Lower leg skin (tissue), 4 donors: ENCODE data around the gene AMIGO1. TPM values are rescaled to one million over a fixed set of nuclear protein-coding genes. Genes with fewer than 3 reads are reported as not detected.

Experiments
- DNase-seq, 2 donors: peaks; one replicate each; pipeline ENCODE4 v3.0.0-alpha.2; 2019; ENCODE audit warnings: low spot score in 2 of 2
- H3K4me3 ChIP-seq: fragments of 200-600 bp; sonication (generic); 2 replicates; pipeline ENCODE4 v1.5.1; 2017; ENCODE audit warnings: mild to moderate bottlenecking, low read depth; ENCODE audit not compliant: poor library complexity, severe bottlenecking
- POLR2A ChIP-seq, 2 donors: fragments of 450-650 bp; IDR thresholded peaks; one replicate each; pipeline ENCODE4 v1.6.1; 2016 to 2017; ENCODE audit warnings: antibody characterized with exemption in 2 of 2, mild to moderate bottlenecking in 1 of 2, moderate library complexity in 1 of 2
- WGBS, 2 donors: methylation state at CpG; one replicate each; pipeline ENCODE4 v1.1.5; 2018; 5-methylcytosine and 5-hydroxymethylcytosine counted together
- intact Hi-C: fragments of 100-400 bp; cut with DNase I; formaldehyde crosslinking; loops from one replicate; pipeline ENCODE4 v1.15.0; 2023; ENCODE audit warnings: low total_unique reads
- total RNA-seq, 4 donors: library from RNA; depleted of rRNA; stranded (reverse); fragments of >200 nt; gene quantifications; one replicate each; pipeline ENCODE4 v1.1.0, GENCODE V29; 2016
- TF ChIP-seq, protein P1 (sequence below), 3 donors: fragments of 450-650 bp; IDR thresholded peaks; one replicate each; pipeline ENCODE4 v1.5.1; 2016; ENCODE audit warnings: antibody characterized with exemption in 3 of 3, mild to moderate bottlenecking in 3 of 3, moderate library complexity in 2 of 3

Gene AMIGO1
- total RNA-seq, 4 donors from 2014 or later = 3.9 to 7.9 (median 5.4) TPM

DNA sequence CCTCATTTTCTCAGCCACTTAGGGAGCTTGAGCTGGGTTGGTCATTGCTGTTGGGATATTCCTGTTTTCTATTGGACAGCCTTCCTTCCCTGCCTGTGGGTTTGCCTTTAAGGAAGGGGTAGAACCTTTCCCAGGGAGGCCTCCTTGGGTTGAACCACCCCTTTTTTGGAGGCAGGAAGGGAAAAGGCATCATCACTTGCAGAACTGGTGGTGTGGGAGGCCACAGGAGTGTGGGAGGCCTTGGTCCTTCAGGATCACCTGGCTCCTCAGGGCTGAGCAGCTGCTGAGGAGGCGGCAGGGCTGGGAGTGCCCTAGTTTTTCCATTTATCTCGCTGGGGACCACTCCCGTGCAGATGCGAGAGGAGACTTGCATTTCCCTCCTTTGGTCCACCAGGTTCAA, 16.3 kb downstream of the AMIGO1 start:
- intact Hi-C loops = loop anchor here (2.0 kb wide), 1 partner anchor 40 kb away; no protein-coding TSS in a partner anchor
- whole genome bisulfite sequencing, 2 donors = 31 to 39% methylated on average over 4 of the region's 4 CpGs

GRCh38 chr1:109492779-109493178, 16.7 kb downstream of the AMIGO1 start:
- DNase-seq = no peak
- H3K4me3 ChIP-seq = no peak overlapping the region
- intact Hi-C loops = loop anchor here (2.0 kb wide), 1 partner anchor 40 kb away; no protein-coding TSS in a partner anchor
- 65 to 80% methylated on average over 4 of the region's 4 CpGs for WGBS, 2 donors
- no peak for TF ChIP-seq POLR2A (IDR thresholded peaks at IDR 0.05)
- TF ChIP-seq, protein P1, sequence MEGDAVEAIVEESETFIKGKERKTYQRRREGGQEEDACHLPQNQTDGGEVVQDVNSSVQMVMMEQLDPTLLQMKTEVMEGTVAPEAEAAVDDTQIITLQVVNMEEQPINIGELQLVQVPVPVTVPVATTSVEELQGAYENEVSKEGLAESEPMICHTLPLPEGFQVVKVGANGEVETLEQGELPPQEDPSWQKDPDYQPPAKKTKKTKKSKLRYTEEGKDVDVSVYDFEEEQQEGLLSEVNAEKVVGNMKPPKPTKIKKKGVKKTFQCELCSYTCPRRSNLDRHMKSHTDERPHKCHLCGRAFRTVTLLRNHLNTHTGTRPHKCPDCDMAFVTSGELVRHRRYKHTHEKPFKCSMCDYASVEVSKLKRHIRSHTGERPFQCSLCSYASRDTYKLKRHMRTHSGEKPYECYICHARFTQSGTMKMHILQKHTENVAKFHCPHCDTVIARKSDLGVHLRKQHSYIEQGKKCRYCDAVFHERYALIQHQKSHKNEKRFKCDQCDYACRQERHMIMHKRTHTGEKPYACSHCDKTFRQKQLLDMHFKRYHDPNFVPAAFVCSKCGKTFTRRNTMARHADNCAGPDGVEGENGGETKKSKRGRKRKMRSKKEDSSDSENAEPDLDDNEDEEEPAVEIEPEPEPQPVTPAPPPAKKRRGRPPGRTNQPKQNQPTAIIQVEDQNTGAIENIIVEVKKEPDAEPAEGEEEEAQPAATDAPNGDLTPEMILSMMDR (IDR thresholded peaks at IDR 0.05) = no peak

More for the DNA sequence above, 16.3 kb downstream of the AMIGO1 start:
- TF ChIP-seq, protein P1 (IDR thresholded peaks at IDR 0.05) = no peak
- TF ChIP-seq POLR2A (IDR thresholded peaks at IDR 0.05) = no peak
- no peak overlapping the region for H3K4me3 ChIP-seq
- no peak for DNase-seq

DNA sequence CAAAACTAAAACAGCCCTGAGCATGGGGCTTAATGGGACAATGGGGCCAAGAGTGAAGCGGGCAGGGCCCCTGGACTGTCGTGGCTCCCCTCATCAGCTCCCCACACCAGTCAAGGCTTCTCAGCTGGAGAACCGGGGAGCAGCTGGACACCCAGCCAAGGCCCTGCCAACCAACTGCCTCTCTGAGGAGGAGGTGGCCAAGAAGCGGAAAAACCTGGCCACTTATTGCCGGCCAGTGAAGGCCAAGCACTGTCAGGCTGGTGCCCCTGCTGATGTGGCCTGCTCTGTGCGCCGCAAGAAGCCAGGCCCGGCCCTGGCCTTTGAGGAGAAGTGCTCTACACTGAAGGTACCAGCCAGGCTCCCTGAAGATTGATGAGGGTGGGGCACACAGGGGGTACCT, 18.2 kb downstream of the AMIGO1 start:
- DNase-seq = no peak
- 90 to 97% methylated on average over 7 to 8 of the region's 8 CpGs for WGBS, 2 donors
- no peak overlapping the region for H3K4me3 ChIP-seq
- TF ChIP-seq, protein P1 (IDR thresholded peaks at IDR 0.05) = no peak
- TF ChIP-seq POLR2A (IDR thresholded peaks at IDR 0.05) = no peak
- intact Hi-C loops = no loop called here

- no peak for DNase-seq
- intact Hi-C loops = no loop called here
- TF ChIP-seq, protein P1 (IDR thresholded peaks at IDR 0.05) = no peak
- no peak for TF ChIP-seq POLR2A (IDR thresholded peaks at IDR 0.05)
- no peak overlapping the region for H3K4me3 ChIP-seq
- WGBS, 2 donors = 85 to 87% methylated on average over 11 of the region's 11 CpGs
Observed at GRCh38 chr1:109490934-109491302, 18.6 kb downstream of the AMIGO1 start.

DNA sequence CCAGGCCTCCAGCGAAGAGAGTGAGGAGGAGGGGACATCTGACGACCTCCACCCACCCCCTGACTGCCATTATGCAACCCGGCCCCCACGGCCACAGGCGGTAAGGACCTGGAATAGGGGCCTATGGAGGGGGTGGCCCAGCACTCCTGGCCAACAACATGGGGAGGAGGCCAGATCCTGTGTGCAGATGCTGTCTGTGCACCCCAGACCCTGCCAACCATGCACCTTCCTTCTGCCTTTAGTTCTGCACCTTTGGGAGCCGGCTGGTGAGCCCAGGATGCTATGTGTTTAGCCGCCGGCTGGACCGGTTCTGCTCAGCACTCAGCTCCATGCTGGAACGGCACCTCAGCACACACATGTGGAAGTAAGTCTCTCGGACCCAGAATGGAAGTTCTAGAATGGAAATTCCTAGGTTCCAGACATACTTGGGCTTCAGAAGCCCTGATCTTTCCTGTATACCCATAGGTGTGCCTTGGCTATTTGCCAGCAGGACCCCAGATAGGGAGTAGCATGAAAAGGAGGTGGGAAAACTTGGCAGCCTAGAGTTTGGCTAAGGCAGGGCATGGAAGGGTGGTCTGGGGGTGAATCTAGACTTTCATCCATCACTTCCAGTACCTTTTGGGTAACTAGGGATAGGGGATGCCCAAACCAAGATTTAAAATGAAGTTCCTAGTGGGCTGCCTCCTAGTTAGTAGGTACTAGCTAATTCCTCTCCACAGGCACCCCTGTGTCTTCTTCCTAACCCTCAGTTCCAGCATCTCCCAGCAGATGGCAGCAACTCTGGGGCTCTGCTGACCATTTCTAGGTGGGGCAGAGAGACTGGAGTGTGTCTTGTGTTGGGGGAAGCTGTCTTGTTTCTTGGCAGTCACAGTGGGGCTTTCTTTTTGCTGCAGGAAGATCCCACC, 19.2 kb downstream of the AMIGO1 start:
- DNase-seq = peak; percentile 54 to 93
- 84 to 91% methylated on average over 11 of the region's 11 CpGs for WGBS, 2 donors
- intact Hi-C loops = no loop called here

More for the DNA sequence above, 19.2 kb downstream of the AMIGO1 start:
- no peak for TF ChIP-seq POLR2A (IDR thresholded peaks at IDR 0.05)
- TF ChIP-seq, protein P1 (IDR thresholded peaks at IDR 0.05) = no peak
- no peak overlapping the region for H3K4me3 ChIP-seq
